Glutamatergic neuron (in vitro differentiated cells): ENCODE results near the gene PPP1R13B. TPM values are rescaled to one million over a fixed set of nuclear protein-coding genes. Genes with fewer than 3 reads are reported as not detected.
"Not testable (repeated sequence)": the region's sequence is repeated elsewhere in the genome, so short reads cannot be mapped to it uniquely, and the experiment has no call there.

Experiments used
- DNase-seq: peaks from one replicate; pipeline ENCODE4 v3.0.0; 2022
- H3K27ac Mint-ChIP-seq: one replicate; pipeline ENCODE4 v1.8.0; 2020; ENCODE audit warnings: mild to moderate bottlenecking, mixed read lengths, inconsistent platforms; ENCODE audit not compliant: unreplicated experiment
- H3K27me3 Mint-ChIP-seq: one replicate; pipeline ENCODE4 v1.8.0; 2020; ENCODE audit warnings: mild to moderate bottlenecking, moderate library complexity, mixed read lengths, inconsistent platforms; ENCODE audit not compliant: unreplicated experiment
- H3K36me3 Mint-ChIP-seq: one replicate; pipeline ENCODE4 v1.8.0; 2020; ENCODE audit warnings: mild to moderate bottlenecking, mixed read lengths, inconsistent platforms; ENCODE audit not compliant: unreplicated experiment
- H3K4me1 Mint-ChIP-seq: one replicate; pipeline ENCODE4 v1.8.0; 2020; ENCODE audit warnings: mild to moderate bottlenecking, low read depth, mixed read lengths, inconsistent platforms; ENCODE audit not compliant: unreplicated experiment
- H3K4me3 Mint-ChIP-seq: one replicate; pipeline ENCODE4 v1.8.0; 2020; ENCODE audit warnings: mild to moderate bottlenecking, mixed read lengths, inconsistent platforms; ENCODE audit not compliant: unreplicated experiment
- H3K9me3 Mint-ChIP-seq: one replicate; pipeline ENCODE4 v1.8.0; 2020; ENCODE audit warnings: mild to moderate bottlenecking, moderate library complexity, mixed read lengths, inconsistent platforms; ENCODE audit not compliant: unreplicated experiment
- CTCF ChIP-seq: fragments of 200-600 bp; sonication (generic); IDR thresholded peaks from one replicate; pipeline ENCODE4 v1.5.0; 2021; ENCODE audit not compliant: partially characterized antibody, unreplicated experiment
- total RNA-seq: library from RNA; stranded (reverse); fragmentation: NEBNext Ultra II Directional; extraction: Animal tissue kit (Norgen Biotek cat#: 25700); gene quantifications from one replicate; pipeline ENCODE4 v1.2.1, GENCODE V29; 2021; ENCODE audit not compliant: unreplicated experiment

The PPP1R13B gene
- total RNA-seq, 1 donor from 2014 or later = 24.6 TPM

DNA sequence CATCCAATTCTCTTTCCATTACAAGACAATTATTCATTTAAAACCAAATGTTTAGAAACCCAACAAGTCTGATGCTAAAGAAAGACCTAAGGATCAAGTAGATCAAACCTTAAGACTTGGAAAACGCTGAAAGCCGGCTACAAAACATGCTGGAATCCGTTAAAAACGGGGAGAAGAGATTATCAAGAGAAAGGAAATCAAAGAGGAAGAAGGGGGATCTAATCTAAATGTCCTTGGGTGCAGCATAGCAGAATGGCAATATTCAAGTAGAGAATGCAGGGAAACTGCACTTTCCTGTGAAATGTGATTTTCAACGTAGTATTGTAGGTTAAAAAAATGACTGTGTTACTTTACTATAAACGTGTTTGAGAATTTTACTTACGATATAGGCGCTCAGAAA is 1.3 kb downstream of the PPP1R13B start:
- Mint-ChIP-seq H3K36me3 (no peaks in the 10 kb centered on the region), H3K4me3 (peak overlapping the region; percentile 92), H3K4me1 (peaks cover 4% of the 10 kb centered on the region), H3K9me3 (peaks cover 15% of the 10 kb centered on the region), H3K27me3 (peaks cover 12% of the 10 kb centered on the region), H3K27ac (no peak overlapping the region)
- TF ChIP-seq CTCF = no peak
- DNase-seq = no peak

- H3K4me1 Mint-ChIP-seq = peaks cover 4% of the 10 kb centered on the region
- no peak overlapping the region for H3K27ac Mint-ChIP-seq
- H3K4me3 Mint-ChIP-seq = peak overlapping the region; percentile 92
- no peaks in the 10 kb centered on the region for H3K36me3 Mint-ChIP-seq
- H3K9me3 Mint-ChIP-seq = peaks cover 15% of the 10 kb centered on the region
- no peak for DNase-seq
- H3K27me3 Mint-ChIP-seq = peaks cover 12% of the 10 kb centered on the region
- no peak for TF ChIP-seq CTCF
Measured at GRCh38 chr14:103845327-103845726, 2.0 kb downstream of the PPP1R13B start.

- H3K27me3 Mint-ChIP-seq, DNase-seq, H3K4me3 Mint-ChIP-seq, H3K4me1 Mint-ChIP-seq, H3K36me3 Mint-ChIP-seq, H3K27ac Mint-ChIP-seq, H3K9me3 Mint-ChIP-seq: not testable (repeated sequence)
Measured at GRCh38 chr14:103841265-103841664, 6.1 kb downstream of the PPP1R13B start.

DNA sequence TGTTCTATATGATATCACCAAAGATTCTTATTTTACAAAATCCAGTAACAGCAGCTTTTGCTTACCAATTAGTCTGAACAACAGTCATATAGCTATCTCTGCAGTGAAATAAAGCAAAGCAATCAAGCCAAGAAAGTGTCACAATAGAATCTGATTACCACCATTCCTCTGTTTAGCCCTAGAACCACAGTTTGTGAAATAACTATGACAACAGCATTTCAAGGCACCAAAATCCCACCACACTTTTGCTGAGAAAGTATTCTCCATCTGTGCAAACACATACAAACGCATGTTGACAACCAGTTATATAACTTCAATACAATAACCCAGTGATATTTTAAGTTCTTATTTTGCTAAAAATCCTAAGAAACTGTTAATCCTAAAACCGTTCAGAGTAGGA is 7.4 kb downstream of the PPP1R13B start:
- Mint-ChIP-seq H3K9me3 (peaks cover 2% of the 10 kb centered on the region), H3K36me3 (no peaks in the 10 kb centered on the region), H3K4me1 (peaks cover 1% of the 10 kb centered on the region), H3K27me3 (no peaks in the 10 kb centered on the region), H3K27ac (no peak overlapping the region), H3K4me3 (no peak overlapping the region)
- TF ChIP-seq CTCF = no peak
- no peak for DNase-seq

DNA sequence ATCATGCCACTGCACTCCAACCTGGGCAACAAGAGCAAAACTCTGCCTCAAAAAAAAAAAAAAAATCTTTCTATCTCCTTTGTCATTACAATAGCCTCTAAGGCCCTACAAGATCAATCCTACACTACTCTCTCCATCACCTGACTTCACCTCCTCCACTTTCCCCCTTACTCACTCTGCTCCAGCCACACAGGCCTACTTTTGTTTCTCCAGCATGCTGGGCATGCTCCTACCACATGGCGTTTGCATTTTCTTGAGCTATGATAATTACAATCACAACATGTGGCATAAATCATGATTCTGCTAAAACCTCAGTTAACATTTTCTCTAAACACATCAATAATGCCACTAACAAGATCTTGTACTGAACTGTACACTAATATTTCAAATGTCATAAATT is 7.8 kb downstream of the PPP1R13B start:
- no peak for TF ChIP-seq CTCF
- H3K36me3 Mint-ChIP-seq = no peaks in the 10 kb centered on the region

DNA sequence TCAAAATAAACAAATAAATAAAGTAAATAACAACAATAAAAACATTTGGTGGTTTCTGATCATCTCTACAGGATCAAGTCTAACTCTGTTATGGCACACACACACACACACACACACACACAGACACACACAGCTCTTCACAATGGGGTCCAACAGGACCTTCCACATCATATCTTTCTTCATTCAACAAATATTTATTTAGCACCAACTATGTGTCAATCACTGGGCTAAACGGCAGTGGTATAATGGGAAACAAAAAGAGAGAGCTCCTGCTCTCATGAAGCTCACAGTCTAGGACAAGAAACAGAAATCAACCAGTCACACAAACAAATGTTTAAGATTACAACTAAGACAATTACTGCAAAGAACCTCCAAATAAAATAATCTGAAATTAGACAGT is 9.3 kb downstream of the PPP1R13B start:
- no peaks in the 10 kb centered on the region for H3K27me3 Mint-ChIP-seq
- H3K27ac Mint-ChIP-seq = no peak overlapping the region
- H3K36me3 Mint-ChIP-seq = no peaks in the 10 kb centered on the region
- H3K9me3 Mint-ChIP-seq = peaks cover 4% of the 10 kb centered on the region
- no peak for DNase-seq
- no peak overlapping the region for H3K4me3 Mint-ChIP-seq
- no peak for TF ChIP-seq CTCF
- H3K4me1 Mint-ChIP-seq = peaks cover 1% of the 10 kb centered on the region

More for the DNA sequence above, 7.8 kb downstream of the PPP1R13B start:
- H3K9me3 Mint-ChIP-seq = peaks cover 2% of the 10 kb centered on the region
- H3K27me3 Mint-ChIP-seq = no peaks in the 10 kb centered on the region
- H3K4me3 Mint-ChIP-seq = no peak overlapping the region
- H3K27ac Mint-ChIP-seq = no peak overlapping the region
- no peak for DNase-seq
- peaks cover 1% of the 10 kb centered on the region for H3K4me1 Mint-ChIP-seq
